Spleen (tissue), 11 donors: Measurements from ENCODE around the gene PRKAG3. TPM values are rescaled to one million over a fixed set of nuclear protein-coding genes. Genes with fewer than 3 reads are reported as not detected.

Source experiments
- DNase-seq: peaks from one replicate; pipeline ENCODE4 v3.0.0-alpha.2; 2020
- H3K27ac ChIP-seq, 8 donors: fragments of 200-600 bp; sonication (generic) in 7 of 8; 1 replicate in 4 of 8; 2 replicates in 4 of 8; pipeline versions ENCODE4 v1.5.0 to v1.8.0; 2016 to 2021; ENCODE audit warnings: inconsistent platforms in 4 of 8, mild to moderate bottlenecking in 4 of 8, moderate library complexity in 1 of 8
- H3K27me3 ChIP-seq, 7 donors: fragments of 200-600 bp; sonication (generic) in 6 of 7; replicated peaks in 1 of 7; 1 replicate in 4 of 7; 2 replicates in 3 of 7; pipeline versions ENCODE4 v1.5.0 to v1.8.0; 2016 to 2021; ENCODE audit warnings: inconsistent platforms in 3 of 7, mild to moderate bottlenecking in 1 of 7
- H3K36me3 ChIP-seq, 6 donors: fragments of 200-600 bp; sonication (generic) in 5 of 6; 1 replicate in 4 of 6; 2 replicates in 2 of 6; pipeline versions ENCODE4 v1.5.0 to v1.8.0; 2016 to 2021; ENCODE audit warnings: inconsistent platforms in 2 of 6
- H3K4me1 ChIP-seq, 6 donors: fragments of 200-600 bp; sonication (generic) in 5 of 6; 1 replicate in 3 of 6; 2 replicates in 3 of 6; pipeline versions ENCODE4 v1.5.0 to v1.8.0; 2016 to 2021; ENCODE audit warnings: inconsistent platforms in 3 of 6
- H3K4me3 ChIP-seq, 8 donors: fragments of 200-600 bp; sonication (generic) in 7 of 8; 1 replicate in 4 of 8; 2 replicates in 4 of 8; pipeline versions ENCODE4 v1.5.0 to v1.8.0; 2016 to 2021; ENCODE audit warnings: inconsistent platforms in 4 of 8, mild to moderate bottlenecking in 4 of 8, moderate library complexity in 2 of 8
- H3K9me3 ChIP-seq, 8 donors: fragments of 200-600 bp; sonication (generic) in 7 of 8; 1 replicate in 4 of 8; 2 replicates in 4 of 8; pipeline versions ENCODE4 v1.5.0 to v1.8.0; 2016 to 2021; ENCODE audit warnings: inconsistent platforms in 4 of 8
- CTCF ChIP-seq, 11 experiments: fragments of 200-600 bp in 7 of 11; fragments of 450-650 bp in 4 of 11; sonication (generic) in 4 of 11; IDR thresholded peaks in 8 of 11; conservative IDR thresholded peaks in 3 of 11; 1 replicate in 7 of 11; 2 replicates in 4 of 11; pipeline versions ENCODE4 v1.4.0 to v1.8.0; 2016 to 2021; ENCODE audit warnings: antibody characterized with exemption in 11 of 11, inconsistent platforms in 4 of 11, mild to moderate bottlenecking in 1 of 11
- POLR2A ChIP-seq, 3 donors: fragments of 450-650 bp; IDR thresholded peaks; one replicate each; pipeline ENCODE4 v1.5.1; 2017; ENCODE audit warnings: antibody characterized with exemption in 3 of 3, mild to moderate bottlenecking in 1 of 3
- POLR2AphosphoS5 ChIP-seq, 3 donors: sonication (generic); formaldehyde crosslinking; IDR thresholded peaks; one replicate each; pipeline ENCODE4 v1.5.1; 2017; ENCODE audit warnings: antibody characterized with exemption in 3 of 3
- WGBS, 5 donors: extraction: QIAGEN DNeasy Blood & Tissue Kit in 3 of 5; methylation state at CpG; one replicate each; pipeline versions ENCODE4 v1.1.5 to v1.1.7; 2013 to 2018; 5-methylcytosine and 5-hydroxymethylcytosine counted together
- intact Hi-C: fragments of 100-400 bp; cut with DNase I; formaldehyde crosslinking; loops from one replicate; pipeline ENCODE4 v1.15.0; 2023; ENCODE audit warnings: low total_unique reads
- polyA plus RNA-seq, 3 donors: library from polyadenylated mRNA; stranded (reverse); fragments of 200-250 nt; gene quantifications; one replicate each; pipeline ENCODE4 v1.2.1, GENCODE V29; 2013
- total RNA-seq, 7 donors: library from RNA; depleted of rRNA in 3 of 7; stranded (reverse); fragments of >200 nt in 3 of 7; fragmentation: NEBNext Ultra II Directional in 4 of 7; extraction: Animal tissue kit (Norgen Biotek cat#: 25700) in 4 of 7; gene quantifications; one replicate each; pipeline versions ENCODE4 v1.1.0 to v1.2.1, GENCODE V29; 2016 to 2021
- donor health status: healthy with polysubstance abuse.
- donor health status: DM: no; HTN: no; CAD: no; lungs with moderate emphysema.
- donor health status: DM: no; HTN: no; CAD: no.
- donor health status: Bipolar disorder and iron deficiency.
- donor health status: healthy.
- donor health status: DM: no; HTN: no; CAD: no.
- donor health status: DM: yes; HTN: yes; CAD: no.

PRKAG3 gene
- total and polyA plus RNA-seq, 10 donors: not detected

- no peaks in the 10 kb centered on the region for H3K9me3 ChIP-seq
- DNase-seq: no peak
- H3K27me3 ChIP-seq: no peaks in the 10 kb centered on the region
- no peaks in the 10 kb centered on the region for H3K4me1 ChIP-seq
- WGBS, 5 donors: 90 to 95% (median 93%) methylated on average over 15 of the region's 15 CpGs
- intact Hi-C loops: no loop called here
- no peak overlapping the region for H3K4me3 ChIP-seq
- TF ChIP-seq CTCF (IDR thresholded peaks at IDR 0.05 in 8 of 11, conservative IDR thresholded peaks at IDR 0.05 in 3 of 11): no peak
- TF ChIP-seq POLR2AphosphoS5 (IDR thresholded peaks at IDR 0.05): no peak
- no peak for TF ChIP-seq POLR2A (IDR thresholded peaks at IDR 0.05)
- no peak overlapping the region for H3K27ac ChIP-seq
- peaks cover 0 to 33% (median 0%) of the 10 kb centered on the region in 6 donors for H3K36me3 ChIP-seq
Observed at GRCh38 chr2:218820746-218821369, 10.7 kb downstream of the PRKAG3 start.

- no peak overlapping the region for H3K27ac ChIP-seq
- H3K4me1 ChIP-seq: no peaks in the 10 kb centered on the region
- H3K36me3 ChIP-seq: peaks cover 0 to 51% (median 0%) of the 10 kb centered on the region in 6 donors
- WGBS, 5 donors: 83 to 94% (median 86%) methylated on average over 7 of the region's 7 CpGs
- intact Hi-C loops: no loop called here
- H3K4me3 ChIP-seq: no peak overlapping the region
- no peak for DNase-seq
- TF ChIP-seq CTCF (IDR thresholded peaks at IDR 0.05 in 8 of 11, conservative IDR thresholded peaks at IDR 0.05 in 3 of 11) (no peak), POLR2AphosphoS5 (IDR thresholded peaks at IDR 0.05) (no peak), POLR2A (IDR thresholded peaks at IDR 0.05) (no peak)
- H3K9me3 ChIP-seq: no peaks in the 10 kb centered on the region
- no peaks in the 10 kb centered on the region for H3K27me3 ChIP-seq
Observed at GRCh38 chr2:218819093-218819492, 12.5 kb downstream of the PRKAG3 start.

DNA sequence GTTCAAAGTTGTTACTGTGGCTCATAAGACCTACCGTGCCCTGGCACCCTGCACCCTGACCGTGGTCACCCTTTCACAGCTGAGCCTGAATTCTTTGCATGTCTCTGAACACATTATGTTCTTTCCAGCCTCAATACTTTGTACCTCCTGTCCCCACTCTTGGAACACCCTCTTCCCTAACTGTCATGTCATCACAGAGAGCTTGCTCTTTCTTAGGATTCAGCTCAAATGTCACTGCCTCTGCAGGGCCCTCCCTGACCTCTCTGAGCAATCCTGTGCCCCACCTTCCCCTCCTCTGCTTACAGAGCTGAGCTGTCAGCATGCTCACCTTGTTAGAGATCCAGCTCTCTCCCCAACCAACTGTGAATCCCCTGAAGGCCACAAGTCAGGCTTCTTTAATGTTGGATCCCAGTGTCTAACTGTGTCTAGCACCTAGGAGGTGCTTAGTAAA lies 15.0 kb downstream of the PRKAG3 start:
- 80 to 92% (median 88%) methylated on average over 2 of the region's 2 CpGs for WGBS, 5 donors

More for the DNA sequence above, 15.0 kb downstream of the PRKAG3 start:
- H3K4me3 ChIP-seq: no peak overlapping the region
- H3K4me1 ChIP-seq: no peaks in the 10 kb centered on the region
- H3K27me3 ChIP-seq: peaks cover 0 to 7% (median 0%) of the 10 kb centered on the region in 7 donors
- TF ChIP-seq POLR2AphosphoS5 (IDR thresholded peaks at IDR 0.05) (no peak), POLR2A (IDR thresholded peaks at IDR 0.05) (no peak), CTCF (IDR thresholded peaks at IDR 0.05 in 8 of 11, conservative IDR thresholded peaks at IDR 0.05 in 3 of 11) (no peak)
- intact Hi-C loops: no loop called here
- peaks cover 0 to 72% (median 4%) of the 10 kb centered on the region in 6 donors for H3K36me3 ChIP-seq
- DNase-seq: no peak
- no peaks in the 10 kb centered on the region for H3K9me3 ChIP-seq
- no peak overlapping the region for H3K27ac ChIP-seq
